Measurements from ENCODE around the gene HTT.
"Not testable (repeated sequence)": the region's sequence is repeated elsewhere in the genome, so short reads cannot be mapped to it uniquely, and the experiment has no call there.

The HTT gene

DNA sequence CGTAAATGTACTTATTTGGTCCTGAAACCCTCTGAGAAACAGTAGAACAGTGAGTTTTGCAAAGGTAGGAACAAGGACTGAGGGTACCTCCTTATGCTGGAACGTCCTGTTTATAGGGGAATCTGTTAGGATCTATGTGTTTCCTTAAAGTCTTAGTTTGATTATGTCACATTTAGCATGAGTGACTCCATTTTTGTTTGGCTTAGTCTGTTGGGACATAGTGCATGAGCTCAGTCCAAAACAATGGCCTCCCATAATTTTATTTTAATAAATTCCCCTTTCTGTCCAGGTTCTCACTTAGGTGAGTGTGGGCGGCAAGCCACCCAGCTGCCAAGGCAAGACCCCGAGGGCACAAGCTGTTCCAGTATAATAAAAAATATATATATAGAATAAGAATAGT, 27.9 kb upstream of the HTT start:
- no peak for DNase-seq

DNA sequence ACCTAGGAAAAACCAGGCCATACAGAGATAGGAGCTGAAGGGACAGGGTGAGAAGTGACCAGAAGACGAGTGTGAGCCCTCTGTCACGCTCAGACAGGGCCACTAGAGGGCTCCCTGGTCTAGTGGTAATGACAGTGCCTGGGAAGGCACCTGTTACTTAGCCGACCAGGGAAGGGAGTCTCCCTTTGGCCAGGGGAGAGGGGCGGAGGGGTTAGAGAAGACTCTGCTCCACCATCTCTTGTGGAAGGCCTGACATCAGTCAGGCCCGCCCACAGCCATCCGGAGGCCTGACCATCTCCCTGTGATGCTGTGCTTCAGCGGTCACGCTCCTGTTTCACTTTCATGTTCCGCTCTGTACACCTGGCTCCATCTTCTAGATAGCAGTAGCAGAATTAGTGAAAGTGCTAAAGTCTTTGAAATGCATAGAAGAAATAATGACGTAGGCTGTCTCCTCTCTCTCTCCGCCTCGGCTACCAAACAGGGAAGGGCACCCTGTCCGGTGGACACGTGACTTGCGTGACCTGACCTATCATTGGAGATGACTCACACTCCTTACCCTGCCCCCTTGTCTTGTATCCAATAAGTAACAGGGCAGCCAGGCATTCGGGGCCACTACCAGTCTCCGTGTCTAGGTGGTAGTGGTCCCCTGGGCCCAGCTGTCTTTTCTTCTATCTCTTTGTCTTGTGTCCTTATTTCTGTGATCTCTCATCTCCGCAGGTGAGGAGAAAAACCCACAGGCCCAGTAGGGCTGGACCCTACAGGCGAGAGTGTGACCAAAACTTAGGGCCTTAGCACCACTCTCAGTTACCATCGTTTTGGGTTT, 26.8 kb upstream of the HTT start:
- DNase-seq: peak; percentile 84

DNA sequence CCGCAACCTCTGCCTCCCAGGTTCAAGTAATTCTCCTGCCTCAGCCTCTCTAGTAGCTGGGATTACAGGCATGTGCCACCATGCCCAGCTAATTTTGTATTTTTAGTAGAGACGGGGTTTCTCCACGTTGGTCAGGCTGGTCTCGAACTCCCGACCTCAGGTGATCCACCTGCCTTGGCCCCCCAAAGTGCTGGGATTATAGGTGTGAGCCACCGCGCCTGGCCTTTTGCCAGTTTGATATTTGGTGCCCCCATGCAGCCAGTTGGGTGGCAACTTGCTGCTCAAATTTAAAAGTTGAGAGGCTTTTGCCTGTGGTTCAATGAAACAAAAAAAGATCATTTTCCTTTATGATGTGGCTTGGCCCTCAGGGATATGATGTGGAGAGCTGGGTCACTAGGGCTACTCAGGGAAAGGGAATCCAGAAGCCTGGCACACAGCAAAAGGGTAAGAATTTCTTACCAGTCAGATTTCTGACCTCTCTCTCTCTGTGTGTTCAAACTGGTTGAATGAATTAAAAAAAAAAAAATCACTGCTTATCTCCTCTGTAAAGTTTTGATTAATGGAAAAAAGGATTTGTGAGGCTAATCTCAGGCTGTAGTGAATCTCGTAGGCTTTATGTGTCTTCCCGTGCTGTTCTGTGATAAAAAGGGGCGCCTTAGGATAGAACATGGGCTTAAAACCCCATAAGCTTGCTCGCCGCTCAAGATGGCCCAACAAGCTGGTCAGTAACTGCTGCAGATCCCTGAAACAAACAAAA, 23.2 kb upstream of the HTT start:
- DNase-seq: not testable (repeated sequence)

DNA sequence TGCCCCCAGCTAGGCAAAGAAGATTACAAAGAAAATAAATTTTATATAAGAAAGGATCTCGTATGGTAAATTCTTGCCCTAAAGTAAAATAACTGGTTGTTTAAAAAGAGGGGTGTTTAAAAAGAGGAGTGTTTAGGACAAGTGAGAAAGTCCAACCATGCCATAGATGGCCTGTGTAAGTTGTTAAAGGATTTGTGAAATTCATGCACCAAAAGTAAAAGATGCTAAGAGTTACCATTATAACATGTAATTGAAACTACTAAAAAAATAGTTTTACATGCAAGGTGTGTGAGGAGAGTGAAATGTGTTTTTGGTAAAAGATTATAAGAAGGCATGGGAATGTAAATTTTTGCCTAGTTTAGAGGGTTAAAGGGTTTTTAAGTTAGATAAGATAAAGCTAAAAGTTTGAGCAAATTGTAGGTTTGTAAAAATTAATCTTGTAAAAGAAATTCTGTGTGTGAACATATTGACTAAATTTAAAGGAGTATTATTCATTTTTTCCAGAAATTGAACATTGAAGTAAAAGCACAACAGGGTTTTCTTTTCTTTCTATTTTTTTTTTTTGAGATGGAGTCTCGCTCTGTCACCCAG, 20.2 kb upstream of the HTT start:
- no peak for DNase-seq

DNA sequence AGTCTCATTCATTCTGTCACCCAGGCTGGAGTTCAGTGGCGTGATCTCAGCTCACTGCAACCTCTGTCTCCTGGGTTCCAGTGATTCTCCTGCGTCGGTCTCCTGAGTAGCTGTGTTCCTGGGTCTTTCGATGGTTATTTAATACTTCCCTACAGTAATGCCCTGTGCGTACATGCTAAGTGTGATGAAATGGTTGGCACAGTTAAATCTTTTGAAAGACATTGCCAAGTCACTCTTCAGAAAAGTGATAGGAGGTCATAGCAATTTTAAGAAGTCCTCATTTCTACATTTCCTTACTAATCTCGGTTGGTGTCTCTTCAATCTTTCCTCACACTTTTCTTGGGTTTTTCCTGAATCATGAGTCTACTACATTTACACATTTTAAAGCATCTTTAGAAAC, 14.5 kb upstream of the HTT start:
- no peak for DNase-seq

DNA sequence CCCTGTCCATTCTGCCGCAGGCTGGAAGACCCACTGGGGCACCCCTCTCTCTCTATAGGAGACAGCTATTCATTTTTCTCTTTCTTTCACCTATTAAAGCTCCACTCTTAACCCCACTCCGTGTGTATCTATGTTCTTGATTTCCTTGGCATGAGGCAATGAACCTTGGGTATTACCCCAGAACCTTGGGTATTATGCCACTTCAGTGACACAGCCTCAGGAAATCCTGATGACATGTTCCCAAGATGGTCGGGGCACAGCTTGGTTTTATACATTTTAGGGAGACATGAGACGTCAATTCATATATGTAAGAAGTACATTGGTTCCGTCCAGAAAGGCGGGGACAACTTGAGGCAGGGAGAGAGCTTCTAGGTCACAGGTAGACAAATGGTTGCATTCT, 13.5 kb upstream of the HTT start:
- no peak for DNase-seq

DNA sequence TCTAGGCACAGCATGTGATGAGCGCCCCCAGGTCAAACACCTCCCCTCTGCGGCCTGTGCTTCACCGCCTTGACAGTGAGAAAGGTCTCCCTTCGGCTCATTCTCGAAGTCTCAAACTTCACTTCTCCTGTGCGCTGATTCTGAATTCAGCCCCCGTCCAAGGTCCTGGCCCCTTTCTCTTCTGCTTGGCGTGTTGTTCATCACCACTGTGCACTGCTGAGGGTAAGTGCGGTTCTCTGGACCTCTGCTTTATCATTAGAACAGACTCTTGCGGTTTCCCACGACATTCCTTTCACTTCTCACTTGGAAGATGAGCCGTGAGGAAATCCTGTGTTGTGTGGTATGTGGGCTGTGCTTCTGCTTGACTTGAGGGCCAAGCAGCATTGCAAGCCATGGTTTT, 12.0 kb upstream of the HTT start:
- DNase-seq: no peak

DNA sequence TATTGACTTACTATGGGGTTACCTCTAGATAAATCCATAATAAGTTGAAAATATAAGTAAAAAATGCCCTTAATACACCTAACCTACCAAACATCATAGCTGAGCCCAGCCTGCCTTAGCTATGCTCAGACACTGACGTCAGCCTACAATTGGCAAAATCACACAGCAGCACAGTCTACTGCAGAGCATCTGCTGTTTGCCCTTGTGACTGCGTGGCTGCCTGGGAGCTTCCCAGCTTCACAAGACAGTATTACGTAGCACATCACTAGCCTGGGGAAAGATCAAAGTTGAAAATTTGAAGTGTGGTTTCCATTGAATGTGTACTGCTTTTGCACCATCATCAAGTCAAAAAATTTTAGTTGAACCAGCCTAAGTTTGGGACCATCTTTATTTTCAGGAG, 8.9 kb upstream of the HTT start:
- no peak for DNase-seq

DNA sequence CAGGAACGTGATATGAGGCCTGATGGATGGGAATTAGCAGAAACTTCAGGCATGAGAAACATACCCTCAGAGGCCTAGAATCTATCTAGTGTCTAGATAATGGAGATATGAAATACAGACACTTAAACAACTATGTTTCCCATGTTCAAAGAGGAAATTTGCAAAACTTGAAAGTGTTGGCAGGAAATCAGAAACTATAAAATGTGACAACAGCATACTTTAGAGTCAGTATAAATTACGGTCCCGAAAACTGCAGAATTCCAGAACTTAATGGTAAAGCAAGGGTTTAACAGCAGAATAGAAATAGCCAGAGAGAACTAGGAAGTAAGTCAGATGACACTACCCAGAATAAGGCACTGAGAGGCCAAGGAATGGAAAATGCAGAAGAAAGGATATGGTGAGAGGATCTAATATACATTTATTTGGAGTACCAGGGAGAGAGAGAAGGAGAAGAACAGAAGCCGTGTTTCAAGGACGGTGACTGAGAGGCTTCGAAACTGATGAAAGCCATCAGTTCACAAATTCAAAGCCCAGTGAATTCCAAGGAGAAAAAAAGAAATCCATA, 7.6 kb upstream of the HTT start:
- DNase-seq: no peak

DNA sequence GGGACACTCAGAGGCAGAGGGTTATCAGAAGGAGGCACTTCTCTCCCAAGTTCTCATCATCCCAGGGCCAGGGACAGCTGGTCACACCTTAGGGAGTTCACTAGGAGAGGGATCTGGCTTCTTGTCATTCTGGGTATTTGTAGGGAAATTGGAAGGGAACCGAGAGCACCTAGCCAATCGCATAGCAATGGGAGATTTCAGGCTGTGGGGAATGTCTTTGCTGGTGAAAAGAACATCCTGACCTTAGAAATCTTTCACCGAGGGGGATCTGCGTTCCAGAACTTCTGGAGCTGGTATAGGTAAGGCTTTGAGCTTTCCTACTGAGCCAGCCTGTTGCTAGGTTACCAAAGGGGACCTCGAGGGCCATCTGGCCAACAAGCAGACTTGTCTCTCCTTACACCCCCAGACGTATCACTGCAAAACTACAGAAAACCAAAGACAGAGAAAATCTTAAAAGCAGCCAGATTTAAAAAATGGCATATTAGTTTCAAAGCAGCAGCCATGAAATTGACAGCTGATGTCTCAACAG, 6.9 kb upstream of the HTT start:
- no peak for DNase-seq

DNA sequence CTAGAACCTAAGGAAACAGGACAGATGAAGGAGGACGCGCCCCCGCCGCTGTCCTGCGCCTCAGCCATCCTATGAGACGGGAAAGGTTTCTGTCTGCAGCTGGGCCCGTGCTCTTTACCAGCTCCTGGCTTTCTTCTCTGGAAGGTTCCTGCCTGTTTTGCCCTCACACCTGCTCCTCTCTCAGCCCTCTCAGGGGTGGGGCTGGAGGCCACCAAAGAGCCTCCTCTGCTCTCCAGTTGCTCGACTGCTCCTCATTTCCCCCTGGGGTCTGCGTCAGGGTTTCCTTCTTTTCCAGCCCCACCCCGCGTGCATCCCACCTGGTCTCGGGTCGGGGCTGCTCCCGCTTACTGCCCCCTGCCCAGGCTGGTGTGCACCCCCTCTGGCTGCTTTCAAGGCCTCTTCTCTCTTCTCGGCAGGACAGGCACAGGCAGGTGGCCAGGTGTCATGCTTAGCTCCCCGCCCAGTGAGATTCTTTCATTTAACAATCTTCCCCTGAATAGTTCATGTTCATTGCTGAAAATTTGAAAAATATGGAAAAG, 4.8 kb upstream of the HTT start:
- no peak for DNase-seq

DNA sequence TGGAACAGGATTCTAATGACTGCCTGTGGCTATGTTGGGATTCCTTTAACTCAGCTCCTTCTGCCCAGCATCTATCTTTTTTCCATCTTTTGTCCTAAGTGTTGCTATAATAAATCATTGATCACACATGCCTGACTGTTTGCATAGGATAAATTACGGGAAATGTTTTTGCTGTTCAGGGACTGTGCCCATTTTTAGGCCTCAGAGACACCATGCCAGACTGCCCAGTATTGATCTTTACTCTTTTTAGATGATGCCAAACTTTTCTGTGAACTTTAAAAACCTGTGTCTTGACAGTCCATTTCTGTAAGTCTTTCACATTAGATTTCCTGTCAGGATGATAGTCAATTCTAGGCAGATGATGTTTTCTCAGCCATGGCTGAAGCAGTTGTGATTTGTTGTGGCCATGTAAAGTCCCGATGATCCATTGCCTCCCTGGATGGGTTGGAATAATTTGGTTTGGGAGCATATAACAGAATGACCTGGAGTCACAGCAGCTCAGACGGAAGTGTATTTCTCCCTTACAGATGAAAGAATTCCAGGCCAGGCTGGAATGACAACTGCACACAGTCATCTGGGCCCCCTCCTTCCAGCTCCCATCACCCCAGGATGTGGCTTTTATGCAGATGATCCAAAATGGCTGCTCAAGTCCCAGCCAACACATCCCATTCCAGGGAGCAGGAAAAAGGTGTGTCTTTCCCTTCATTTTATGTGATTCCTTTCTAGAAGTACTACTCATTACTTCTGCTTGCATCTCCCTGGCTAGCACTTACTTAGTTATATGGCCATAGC, 3.6 kb upstream of the HTT start:
- no peak for DNase-seq

DNA sequence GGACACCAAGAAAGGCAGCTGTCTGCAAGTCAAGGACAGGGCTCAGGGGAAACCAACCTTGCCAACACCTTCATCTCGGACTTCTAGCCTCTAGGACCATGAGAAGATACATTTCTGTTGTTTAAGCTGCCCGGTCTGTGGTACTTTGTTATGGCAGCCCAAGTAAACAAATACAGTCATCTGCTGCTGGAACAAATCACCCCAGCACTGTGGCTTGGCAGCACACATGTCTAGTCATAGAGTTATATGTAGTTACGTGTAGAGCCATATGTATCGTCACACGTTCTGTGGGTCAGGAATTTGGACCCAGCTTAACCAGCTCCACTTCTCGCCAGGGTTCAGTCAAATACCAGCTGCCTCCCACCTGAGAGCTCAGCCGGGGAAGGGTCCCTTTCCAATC, 2.7 kb upstream of the HTT start:
- no peak for DNase-seq

DNA sequence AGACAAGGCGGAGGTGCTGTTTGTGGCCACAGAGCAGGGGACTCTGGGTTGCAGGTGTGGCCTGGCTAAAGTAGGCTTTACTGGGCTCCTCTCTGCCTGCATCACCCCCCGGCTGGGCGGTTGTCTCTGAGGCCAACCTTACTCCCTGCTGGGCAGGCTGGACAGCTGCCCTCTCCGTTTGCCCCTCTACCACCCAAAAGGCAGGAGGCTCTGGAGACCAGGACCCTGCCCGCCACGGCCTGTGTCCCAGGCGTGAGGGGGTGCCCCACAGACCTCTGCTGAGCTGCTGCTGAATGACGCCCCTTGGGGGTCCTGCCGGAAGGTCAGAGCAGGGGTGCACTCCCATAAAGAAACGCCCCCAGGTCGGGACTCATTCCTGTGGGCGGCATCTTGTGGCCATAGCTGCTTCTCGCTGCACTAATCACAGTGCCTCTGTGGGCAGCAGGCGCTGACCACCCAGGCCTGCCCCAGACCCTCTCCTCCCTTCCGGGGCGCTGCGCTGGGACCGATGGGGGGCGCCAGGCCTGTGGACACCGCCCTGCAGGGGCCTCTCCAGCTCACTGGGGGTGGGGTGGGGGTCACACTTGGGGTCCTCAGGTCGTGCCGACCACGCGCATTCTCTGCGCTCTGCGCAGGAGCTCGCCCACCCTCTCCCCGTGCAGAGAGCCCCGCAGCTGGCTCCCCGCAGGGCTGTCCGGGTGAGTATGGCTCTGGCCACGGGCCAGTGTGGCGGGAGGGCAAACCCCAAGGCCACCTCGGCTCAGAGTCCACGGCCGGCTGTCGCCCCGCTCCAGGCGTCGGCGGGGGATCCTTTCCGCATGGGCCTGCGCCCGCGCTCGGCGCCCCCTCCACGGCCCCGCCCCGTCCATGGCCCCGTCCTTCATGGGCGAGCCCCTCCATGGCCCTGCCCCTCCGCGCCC, 1.1 kb upstream of the HTT start:
- peak; percentile 60 for DNase-seq

DNA sequence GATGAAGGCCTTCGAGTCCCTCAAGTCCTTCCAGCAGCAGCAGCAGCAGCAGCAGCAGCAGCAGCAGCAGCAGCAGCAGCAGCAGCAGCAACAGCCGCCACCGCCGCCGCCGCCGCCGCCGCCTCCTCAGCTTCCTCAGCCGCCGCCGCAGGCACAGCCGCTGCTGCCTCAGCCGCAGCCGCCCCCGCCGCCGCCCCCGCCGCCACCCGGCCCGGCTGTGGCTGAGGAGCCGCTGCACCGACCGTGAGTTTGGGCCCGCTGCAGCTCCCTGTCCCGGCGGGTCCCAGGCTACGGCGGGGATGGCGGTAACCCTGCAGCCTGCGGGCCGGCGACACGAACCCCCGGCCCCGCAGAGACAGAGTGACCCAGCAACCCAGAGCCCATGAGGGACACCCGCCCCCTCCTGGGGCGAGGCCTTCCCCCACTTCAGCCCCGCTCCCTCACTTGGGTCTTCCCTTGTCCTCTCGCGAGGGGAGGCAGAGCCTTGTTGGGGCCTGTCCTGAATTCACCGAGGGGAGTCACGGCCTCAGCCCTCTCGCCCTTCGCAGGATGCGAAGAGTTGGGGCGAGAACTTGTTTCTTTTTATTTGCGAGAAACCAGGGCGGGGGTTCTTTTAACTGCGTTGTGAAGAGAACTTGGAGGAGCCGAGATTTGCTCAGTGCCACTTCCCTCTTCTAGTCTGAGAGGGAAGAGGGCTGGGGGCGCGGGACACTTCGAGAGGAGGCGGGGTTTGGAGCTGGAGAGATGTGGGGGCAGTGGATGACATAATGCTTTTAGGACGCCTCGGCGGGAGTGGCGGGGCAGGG, 568 bp downstream of the HTT start:
- DNase-seq: peak; percentile 94

DNA sequence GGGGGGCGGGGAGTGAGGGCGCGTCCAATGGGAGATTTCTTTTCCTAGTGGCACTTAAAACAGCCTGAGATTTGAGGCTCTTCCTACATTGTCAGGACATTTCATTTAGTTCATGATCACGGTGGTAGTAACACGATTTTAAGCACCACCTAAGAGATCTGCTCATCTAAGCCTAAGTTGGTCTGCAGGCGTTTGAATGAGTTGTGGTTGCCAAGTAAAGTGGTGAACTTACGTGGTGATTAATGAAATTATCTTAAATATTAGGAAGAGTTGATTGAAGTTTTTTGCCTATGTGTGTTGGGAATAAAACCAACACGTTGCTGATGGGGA, 1.1 kb downstream of the HTT start:
- no peak for DNase-seq

DNA sequence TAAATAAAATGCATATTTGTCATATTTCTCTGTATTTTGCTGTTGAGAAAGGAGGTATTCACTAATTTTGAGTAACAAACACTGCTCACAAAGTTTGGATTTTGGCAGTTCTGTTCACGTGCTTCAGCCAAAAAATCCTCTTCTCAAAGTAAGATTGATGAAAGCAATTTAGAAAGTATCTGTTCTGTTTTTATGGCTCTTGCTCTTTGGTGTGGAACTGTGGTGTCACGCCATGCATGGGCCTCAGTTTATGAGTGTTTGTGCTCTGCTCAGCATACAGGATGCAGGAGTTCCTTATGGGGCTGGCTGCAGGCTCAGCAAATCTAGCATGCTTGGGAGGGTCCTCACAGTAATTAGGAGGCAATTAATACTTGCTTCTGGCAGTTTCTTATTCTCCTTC, 3.3 kb downstream of the HTT start:
- no peak for DNase-seq

DNA sequence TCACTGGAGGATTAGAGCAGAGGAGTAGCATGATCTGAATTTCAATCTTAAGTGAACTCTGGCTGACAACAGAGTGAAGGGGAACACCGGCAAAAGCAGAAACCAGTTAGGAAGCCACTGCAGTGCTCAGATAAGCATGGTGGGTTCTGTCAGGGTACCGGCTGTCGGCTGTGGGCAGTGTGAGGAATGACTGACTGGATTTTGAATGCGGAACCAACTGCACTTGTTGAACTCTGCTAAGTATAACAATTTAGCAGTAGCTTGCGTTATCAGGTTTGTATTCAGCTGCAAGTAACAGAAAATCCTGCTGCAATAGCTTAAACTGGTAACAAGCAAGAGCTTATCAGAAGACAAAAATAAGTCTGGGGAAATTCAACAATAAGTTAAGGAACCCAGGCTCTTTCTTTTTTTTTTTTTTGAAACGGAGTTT, 5.2 kb downstream of the HTT start:
- DNase-seq: no peak

DNA sequence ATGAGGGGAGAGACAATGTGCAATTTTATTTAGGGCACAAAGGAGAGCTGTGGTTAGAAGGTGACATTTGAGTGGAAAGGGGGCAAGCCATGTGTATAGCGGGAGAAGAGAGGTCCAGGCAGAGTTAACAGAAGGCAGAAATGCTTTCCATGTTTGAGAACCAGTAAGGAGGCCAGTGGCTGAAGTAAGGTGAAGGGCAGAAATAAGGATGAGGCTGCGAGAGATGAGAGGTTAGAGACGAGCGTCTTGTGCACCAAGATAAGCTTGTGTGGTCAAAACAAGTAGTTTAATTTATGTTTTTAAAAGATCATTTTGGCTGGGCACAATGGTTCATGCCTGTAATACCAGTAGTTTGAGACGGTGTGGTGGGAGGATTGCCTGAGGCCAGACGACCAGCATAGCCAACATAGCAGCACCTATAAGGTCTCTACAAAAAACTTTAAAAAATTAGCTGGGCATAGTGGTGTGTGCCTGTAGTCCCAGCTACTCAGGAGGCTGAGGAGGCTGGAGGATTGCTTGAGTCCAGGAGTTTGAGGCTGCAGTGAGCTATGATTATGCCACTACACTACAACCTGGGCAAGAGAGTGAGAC, 8.5 kb downstream of the HTT start:
- no peak for DNase-seq

DNA sequence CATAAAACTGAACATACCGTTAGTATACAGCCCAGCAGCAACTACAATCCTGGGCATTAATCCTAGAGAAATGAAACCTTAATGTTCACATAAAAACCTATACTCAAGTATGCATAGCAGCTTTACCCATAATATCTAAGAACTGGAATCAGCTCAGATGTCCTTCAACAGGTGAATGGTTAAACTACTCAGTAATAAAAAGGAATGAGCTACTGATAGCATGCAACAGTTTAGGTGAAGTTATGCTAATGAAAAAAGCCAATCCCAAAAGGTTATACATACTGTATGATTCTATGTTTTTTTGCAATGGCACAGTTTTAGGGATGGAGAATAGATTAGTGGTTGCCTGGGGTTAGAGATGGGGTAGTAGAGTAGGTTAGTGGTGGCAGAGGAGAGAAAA, 9.3 kb downstream of the HTT start:
- DNase-seq: no peak
